Body of pancreas (tissue), 4 donors: ENCODE measurements around the gene FCRLA.

ENCODE experiments used
- CTCF ChIP-seq, 7 experiments: fragments of 450-650 bp in 4 of 7; fragments of 200-600 bp in 3 of 7; sonication (generic) in 3 of 7; IDR thresholded peaks; one replicate each; pipeline ENCODE4 v1.5.1; 2016 to 2019; ENCODE audit warnings: antibody characterized with exemption in 7 of 7
- POLR2A ChIP-seq, 3 donors: fragments of 450-650 bp; IDR thresholded peaks; one replicate each; pipeline ENCODE4 v1.6.1; 2016; ENCODE audit warnings: antibody characterized with exemption in 3 of 3, mild to moderate bottlenecking in 2 of 3

- TF ChIP-seq CTCF (IDR thresholded peaks at IDR 0.05): no peak
- no peak for TF ChIP-seq POLR2A (IDR thresholded peaks at IDR 0.05)
These were observed 30.6 kb downstream of the FCRLA start for GRCh38 chr1:161737625-161738024.
